ENCODE measurements around the gene KIFBP. TPM values are rescaled to one million over a fixed set of nuclear protein-coding genes. Genes with fewer than 3 reads are reported as not detected.
"Not testable (repeated sequence)": the region's sequence is repeated elsewhere in the genome, so short reads cannot be mapped to it uniquely, and the experiment has no call there.

Gene KIFBP
- total and polyA plus RNA-seq, 2 donors = 12.3 to 25.6 TPM

- 94% methylated on average over 1 of the region's 1 CpG for WGBS
- Histone ChIP-seq H3K4me3 (ENCODE audit: low read length in 2 of 2) (no peak overlapping the region), H3K9me3 (ENCODE audit: control insufficient read depth in 2 of 2, insufficient read depth in 1 of 2, low read length in 1 of 2) (no peaks in the 10 kb centered on the region), H3K27me3 (ENCODE audit: control insufficient read depth in 2 of 2, insufficient read depth in 1 of 2, low read length in 1 of 2) (no peaks in the 10 kb centered on the region), H3K27ac (ENCODE audit: low read depth in 1 of 2, low read length in 1 of 2) (no peak overlapping the region), H3K36me3 (ENCODE audit: control insufficient read depth in 2 of 2, insufficient read depth in 2 of 2, low read length in 1 of 2) (peaks cover 10 to 21% of the 10 kb centered on the region in 2 donors), H3K4me1 (ENCODE audit: control insufficient read depth in 2 of 2, insufficient read depth in 2 of 2, low read length in 2 of 2) (no peaks in the 10 kb centered on the region)
- no peak for DNase-seq (ENCODE audit: low read depth in 6 of 9, low spot score in 9 of 9)
These were observed 21.6 kb downstream of the KIFBP start for GRCh38 chr10:69010151-69010640.

DNA sequence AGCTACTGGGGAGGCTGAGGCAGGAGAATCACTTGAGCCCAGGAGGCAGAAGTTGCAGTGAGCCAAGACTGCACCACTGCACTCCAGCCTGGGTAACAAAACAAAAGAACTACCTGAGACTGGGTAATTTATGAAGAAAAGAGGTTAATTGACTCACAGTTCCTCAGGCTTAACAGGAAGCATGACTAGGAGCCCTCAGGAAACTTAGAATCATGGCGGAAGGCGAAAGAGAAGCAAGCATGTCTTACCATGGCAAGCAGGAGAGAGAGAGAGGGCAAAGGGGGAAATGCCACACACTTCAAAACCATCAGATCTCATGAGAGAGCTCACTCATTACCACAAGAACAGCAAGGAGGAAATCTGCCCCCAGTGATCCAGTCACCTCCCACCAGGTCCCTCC lies 24.2 kb downstream of the KIFBP start:
- H3K36me3 ChIP-seq (ENCODE audit: control insufficient read depth in 2 of 2, insufficient read depth in 2 of 2, low read length in 1 of 2) = peaks cover 17 to 20% of the 10 kb centered on the region in 2 donors
- H3K9me3 ChIP-seq (ENCODE audit: control insufficient read depth in 2 of 2, insufficient read depth in 1 of 2, low read length in 1 of 2); H3K4me1 ChIP-seq (ENCODE audit: control insufficient read depth in 2 of 2, insufficient read depth in 2 of 2, low read length in 2 of 2); DNase-seq (ENCODE audit: low read depth in 6 of 9, low spot score in 9 of 9); H3K4me3 ChIP-seq (ENCODE audit: low read length in 2 of 2); H3K27ac ChIP-seq (ENCODE audit: low read depth in 1 of 2, low read length in 1 of 2); H3K27me3 ChIP-seq (ENCODE audit: control insufficient read depth in 2 of 2, insufficient read depth in 1 of 2, low read length in 1 of 2): not testable (repeated sequence)
- 95% methylated on average over 2 of the region's 2 CpGs for WGBS

GRCh38 chr10:69014171-69014570 lies 25.6 kb downstream of the KIFBP start:
- H3K4me3 ChIP-seq (ENCODE audit: low read length in 2 of 2) = no peak overlapping the region
- no peak overlapping the region for H3K27ac ChIP-seq (ENCODE audit: low read depth in 1 of 2, low read length in 1 of 2)
- no peaks in the 10 kb centered on the region for H3K9me3 ChIP-seq (ENCODE audit: control insufficient read depth in 2 of 2, insufficient read depth in 1 of 2, low read length in 1 of 2)
- no peaks in the 10 kb centered on the region for H3K27me3 ChIP-seq (ENCODE audit: control insufficient read depth in 2 of 2, insufficient read depth in 1 of 2, low read length in 1 of 2)
- peaks cover 17 to 18% of the 10 kb centered on the region in 2 donors for H3K36me3 ChIP-seq (ENCODE audit: control insufficient read depth in 2 of 2, insufficient read depth in 2 of 2, low read length in 1 of 2)
- no peaks in the 10 kb centered on the region for H3K4me1 ChIP-seq (ENCODE audit: control insufficient read depth in 2 of 2, insufficient read depth in 2 of 2, low read length in 2 of 2)
- 98% methylated on average over 1 of the region's 1 CpG for WGBS
- no peak for DNase-seq (ENCODE audit: low read depth in 6 of 9, low spot score in 9 of 9)

DNA sequence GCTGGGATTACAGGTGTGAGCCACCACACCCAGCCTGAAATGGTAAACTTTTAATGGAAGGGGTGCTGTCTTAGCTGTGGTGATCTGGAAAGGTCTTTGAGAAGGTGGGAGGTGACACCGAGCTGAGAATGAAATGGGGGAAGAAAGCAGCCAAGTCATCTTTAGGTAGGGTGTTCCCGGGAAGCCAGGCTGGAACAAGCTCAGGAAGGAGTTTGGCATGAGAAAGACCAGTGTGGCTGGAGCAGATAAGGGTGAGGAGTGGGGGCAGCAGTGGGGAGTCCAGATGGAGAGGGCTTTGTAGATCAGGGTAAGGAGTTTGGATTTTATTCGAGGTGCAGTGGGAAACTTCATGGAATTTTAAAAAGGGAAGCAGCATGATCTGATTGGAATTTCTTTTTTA lies 30.0 kb downstream of the KIFBP start:
- H3K27ac ChIP-seq (ENCODE audit: low read depth in 1 of 2, low read length in 1 of 2) = no peak overlapping the region
- H3K27me3 ChIP-seq (ENCODE audit: control insufficient read depth in 2 of 2, insufficient read depth in 1 of 2, low read length in 1 of 2) = no peaks in the 10 kb centered on the region
- DNase-seq (ENCODE audit: low read depth in 6 of 9, low spot score in 9 of 9) = no peak
- WGBS = 94% methylated on average over 3 of the region's 3 CpGs
- H3K9me3 ChIP-seq (ENCODE audit: control insufficient read depth in 2 of 2, insufficient read depth in 1 of 2, low read length in 1 of 2) = no peaks in the 10 kb centered on the region
- H3K4me1 ChIP-seq (ENCODE audit: control insufficient read depth in 2 of 2, insufficient read depth in 2 of 2, low read length in 2 of 2) = no peaks in the 10 kb centered on the region
- no peak overlapping the region for H3K4me3 ChIP-seq (ENCODE audit: low read length in 2 of 2)
- peaks cover 8 to 10% of the 10 kb centered on the region in 2 donors for H3K36me3 ChIP-seq (ENCODE audit: control insufficient read depth in 2 of 2, insufficient read depth in 2 of 2, low read length in 1 of 2)

GRCh38 chr10:69022611-69023010 lies 34.0 kb downstream of the KIFBP start:
- no peak overlapping the region for H3K27ac ChIP-seq (ENCODE audit: low read depth in 1 of 2, low read length in 1 of 2)
- H3K4me1 ChIP-seq (ENCODE audit: control insufficient read depth in 2 of 2, insufficient read depth in 2 of 2, low read length in 2 of 2) = no peaks in the 10 kb centered on the region
- no peak overlapping the region for H3K4me3 ChIP-seq (ENCODE audit: low read length in 2 of 2)
- H3K9me3 ChIP-seq (ENCODE audit: control insufficient read depth in 2 of 2, insufficient read depth in 1 of 2, low read length in 1 of 2) = no peaks in the 10 kb centered on the region
- H3K36me3 ChIP-seq (ENCODE audit: control insufficient read depth in 2 of 2, insufficient read depth in 2 of 2, low read length in 1 of 2) = no peaks in the 10 kb centered on the region
- 99% methylated on average over 19 of the region's 19 CpGs for whole genome bisulfite sequencing
- no peak for DNase-seq (ENCODE audit: low read depth in 6 of 9, low spot score in 9 of 9)
- H3K27me3 ChIP-seq (ENCODE audit: control insufficient read depth in 2 of 2, insufficient read depth in 1 of 2, low read length in 1 of 2) = no peaks in the 10 kb centered on the region

DNA sequence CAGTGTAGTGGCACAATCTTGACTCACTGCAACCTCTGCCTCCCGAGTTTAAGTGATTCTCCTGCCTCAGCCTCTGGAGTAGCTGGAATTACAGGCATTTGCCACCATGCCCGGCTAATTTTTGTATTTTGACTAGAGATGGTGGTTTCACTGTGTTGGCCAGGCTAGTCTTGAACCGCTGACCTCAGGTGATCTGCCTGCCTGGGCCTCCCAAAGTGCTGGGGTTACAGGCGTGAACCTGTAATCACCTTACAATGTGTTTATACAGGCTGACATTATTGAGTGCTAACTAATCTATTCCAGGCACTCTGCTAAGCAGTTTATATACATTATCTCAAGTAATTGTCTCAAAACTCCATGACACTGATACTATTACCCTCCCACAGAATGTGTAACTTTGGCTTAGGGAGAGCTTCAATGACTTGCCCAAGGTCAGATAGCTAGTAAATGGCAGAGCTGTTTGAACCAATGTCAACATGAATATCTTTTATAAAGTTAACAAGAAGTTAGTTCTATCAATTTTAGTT lies 36.8 kb downstream of the KIFBP start:
- H3K27me3 ChIP-seq (ENCODE audit: control insufficient read depth in 2 of 2, insufficient read depth in 1 of 2, low read length in 1 of 2) = no peaks in the 10 kb centered on the region
- no peaks in the 10 kb centered on the region for H3K36me3 ChIP-seq (ENCODE audit: control insufficient read depth in 2 of 2, insufficient read depth in 2 of 2, low read length in 1 of 2)
- no peak overlapping the region for H3K4me3 ChIP-seq (ENCODE audit: low read length in 2 of 2)
- H3K4me1 ChIP-seq (ENCODE audit: control insufficient read depth in 2 of 2, insufficient read depth in 2 of 2, low read length in 2 of 2) = no peaks in the 10 kb centered on the region
- H3K27ac ChIP-seq (ENCODE audit: low read depth in 1 of 2, low read length in 1 of 2) = no peak overlapping the region
- H3K9me3 ChIP-seq (ENCODE audit: control insufficient read depth in 2 of 2, insufficient read depth in 1 of 2, low read length in 1 of 2) = peaks cover 0 to 7% of the 10 kb centered on the region in 2 donors
- WGBS = 96% methylated on average over 4 of the region's 4 CpGs
- DNase-seq (ENCODE audit: low read depth in 6 of 9, low spot score in 9 of 9) = no peak

- WGBS = 96% methylated on average over 4 of the region's 4 CpGs
These were observed 44.7 kb downstream of the KIFBP start for GRCh38 chr10:69033256-69033655.

GRCh38 chr10:69037489-69037888 lies 48.9 kb downstream of the KIFBP start:
- H3K36me3 ChIP-seq (ENCODE audit: control insufficient read depth in 2 of 2, insufficient read depth in 2 of 2, low read length in 1 of 2) = no peaks in the 10 kb centered on the region
- WGBS = 100% methylated on average over 1 of the region's 1 CpG
- no peaks in the 10 kb centered on the region for H3K9me3 ChIP-seq (ENCODE audit: control insufficient read depth in 2 of 2, insufficient read depth in 1 of 2, low read length in 1 of 2)
- no peak overlapping the region for H3K27ac ChIP-seq (ENCODE audit: low read depth in 1 of 2, low read length in 1 of 2)
- no peak for DNase-seq (ENCODE audit: low read depth in 6 of 9, low spot score in 9 of 9)
- H3K4me1 ChIP-seq (ENCODE audit: control insufficient read depth in 2 of 2, insufficient read depth in 2 of 2, low read length in 2 of 2) = no peaks in the 10 kb centered on the region
- no peak overlapping the region for H3K4me3 ChIP-seq (ENCODE audit: low read length in 2 of 2)
- H3K27me3 ChIP-seq (ENCODE audit: control insufficient read depth in 2 of 2, insufficient read depth in 1 of 2, low read length in 1 of 2) = no peaks in the 10 kb centered on the region

More at GRCh38 chr10:69033256-69033655, 44.7 kb downstream of the KIFBP start:
- no peak for DNase-seq (ENCODE audit: low read depth in 6 of 9, low spot score in 9 of 9)
- no peaks in the 10 kb centered on the region for H3K36me3 ChIP-seq (ENCODE audit: control insufficient read depth in 2 of 2, insufficient read depth in 2 of 2, low read length in 1 of 2)
- H3K4me3 ChIP-seq (ENCODE audit: low read length in 2 of 2) = no peak overlapping the region
- H3K4me1 ChIP-seq (ENCODE audit: control insufficient read depth in 2 of 2, insufficient read depth in 2 of 2, low read length in 2 of 2) = no peaks in the 10 kb centered on the region
- H3K27ac ChIP-seq (ENCODE audit: low read depth in 1 of 2, low read length in 1 of 2) = no peak overlapping the region
- no peaks in the 10 kb centered on the region for H3K27me3 ChIP-seq (ENCODE audit: control insufficient read depth in 2 of 2, insufficient read depth in 1 of 2, low read length in 1 of 2)
- peaks cover 0 to 13% of the 10 kb centered on the region in 2 donors for H3K9me3 ChIP-seq (ENCODE audit: control insufficient read depth in 2 of 2, insufficient read depth in 1 of 2, low read length in 1 of 2)

GRCh38 chr10:69040904-69041303 lies 52.3 kb downstream of the KIFBP start:
- H3K27me3 ChIP-seq (ENCODE audit: control insufficient read depth in 2 of 2, insufficient read depth in 1 of 2, low read length in 1 of 2); DNase-seq (ENCODE audit: low read depth in 6 of 9, low spot score in 9 of 9); H3K4me3 ChIP-seq (ENCODE audit: low read length in 2 of 2); H3K36me3 ChIP-seq (ENCODE audit: control insufficient read depth in 2 of 2, insufficient read depth in 2 of 2, low read length in 1 of 2); H3K9me3 ChIP-seq (ENCODE audit: control insufficient read depth in 2 of 2, insufficient read depth in 1 of 2, low read length in 1 of 2); H3K27ac ChIP-seq (ENCODE audit: low read depth in 1 of 2, low read length in 1 of 2): not testable (repeated sequence)
- 79% methylated on average over 5 of the region's 5 CpGs for WGBS
- H3K4me1 ChIP-seq (ENCODE audit: control insufficient read depth in 2 of 2, insufficient read depth in 2 of 2, low read length in 2 of 2) = peaks cover 0 to 17% of the 10 kb centered on the region in 2 donors
